ENCODE data around the gene CFTR.
"Not testable (repeated sequence)": the region's sequence is repeated elsewhere in the genome, so short reads cannot be mapped to it uniquely, and the experiment has no call there.

The CFTR gene

DNA sequence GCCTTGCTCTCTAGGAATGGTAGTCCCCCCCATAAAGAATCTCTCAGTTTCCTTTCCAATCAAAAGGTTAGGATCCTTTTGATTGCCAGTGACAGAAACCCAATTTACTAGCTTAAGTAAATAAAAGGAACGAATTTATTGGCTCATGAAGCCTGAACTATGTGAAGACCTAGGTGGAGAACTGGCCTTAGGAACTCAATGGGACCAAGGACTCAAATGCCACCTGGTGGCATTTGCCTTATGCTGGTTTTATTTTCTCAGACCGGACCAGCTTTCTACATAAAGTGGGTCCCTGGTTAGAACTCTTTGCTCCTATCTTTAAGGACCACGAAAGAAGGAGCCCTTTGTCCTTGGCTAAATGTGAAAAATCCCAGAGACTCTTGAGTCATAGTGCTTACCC lies 25.4 kb downstream of the CFTR start:
- DNase-seq, result no peak

DNA sequence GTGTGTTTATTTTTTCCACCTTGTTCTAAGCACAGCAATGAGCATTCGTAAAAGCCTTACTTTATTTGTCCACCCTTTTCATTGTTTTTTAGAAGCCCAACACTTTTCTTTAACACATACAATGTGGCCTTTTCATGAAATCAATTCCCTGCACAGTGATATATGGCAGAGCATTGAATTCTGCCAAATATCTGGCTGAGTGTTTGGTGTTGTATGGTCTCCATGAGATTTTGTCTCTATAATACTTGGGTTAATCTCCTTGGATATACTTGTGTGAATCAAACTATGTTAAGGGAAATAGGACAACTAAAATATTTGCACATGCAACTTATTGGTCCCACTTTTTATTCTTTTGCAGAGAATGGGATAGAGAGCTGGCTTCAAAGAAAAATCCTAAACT lies 28.9 kb downstream of the CFTR start:
- no peak for DNase-seq

DNA sequence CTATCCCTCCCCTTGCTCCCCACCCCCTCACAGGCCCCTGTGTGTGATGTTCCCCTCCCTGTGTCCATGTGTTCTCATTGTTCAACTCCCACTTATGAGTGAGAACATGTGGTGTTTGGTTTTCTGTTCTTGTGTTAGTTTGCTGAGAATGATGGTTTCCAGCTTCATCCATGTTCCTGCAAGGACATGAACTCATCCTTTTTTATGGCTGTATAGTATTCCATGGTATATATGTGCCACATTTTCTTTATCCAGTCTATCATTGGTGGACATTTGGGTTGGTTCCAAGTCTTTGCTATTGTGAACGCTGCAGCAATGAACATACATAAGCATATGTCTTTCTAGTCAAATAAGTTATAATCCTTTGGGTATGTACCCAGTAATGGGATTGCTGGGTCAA lies 37.4 kb downstream of the CFTR start:
- DNase-seq, result not testable (repeated sequence)

DNA sequence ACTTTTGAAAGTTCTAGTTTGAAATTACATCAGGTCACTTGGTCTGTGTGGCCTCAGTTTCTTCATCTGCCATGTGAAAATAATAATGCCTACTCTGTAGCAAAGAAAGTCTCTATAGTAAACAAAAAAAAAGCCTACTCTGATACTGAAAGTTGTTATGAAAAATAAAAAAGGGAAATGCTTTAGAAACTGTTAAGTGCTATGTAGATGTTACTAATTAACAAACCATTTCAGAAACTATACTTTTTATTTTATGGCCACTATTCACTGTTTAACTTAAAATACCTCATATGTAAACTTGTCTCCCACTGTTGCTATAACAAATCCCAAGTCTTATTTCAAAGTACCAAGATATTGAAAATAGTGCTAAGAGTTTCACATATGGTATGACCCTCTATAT lies 50.6 kb downstream of the CFTR start:
- DNase-seq, result no peak

DNA sequence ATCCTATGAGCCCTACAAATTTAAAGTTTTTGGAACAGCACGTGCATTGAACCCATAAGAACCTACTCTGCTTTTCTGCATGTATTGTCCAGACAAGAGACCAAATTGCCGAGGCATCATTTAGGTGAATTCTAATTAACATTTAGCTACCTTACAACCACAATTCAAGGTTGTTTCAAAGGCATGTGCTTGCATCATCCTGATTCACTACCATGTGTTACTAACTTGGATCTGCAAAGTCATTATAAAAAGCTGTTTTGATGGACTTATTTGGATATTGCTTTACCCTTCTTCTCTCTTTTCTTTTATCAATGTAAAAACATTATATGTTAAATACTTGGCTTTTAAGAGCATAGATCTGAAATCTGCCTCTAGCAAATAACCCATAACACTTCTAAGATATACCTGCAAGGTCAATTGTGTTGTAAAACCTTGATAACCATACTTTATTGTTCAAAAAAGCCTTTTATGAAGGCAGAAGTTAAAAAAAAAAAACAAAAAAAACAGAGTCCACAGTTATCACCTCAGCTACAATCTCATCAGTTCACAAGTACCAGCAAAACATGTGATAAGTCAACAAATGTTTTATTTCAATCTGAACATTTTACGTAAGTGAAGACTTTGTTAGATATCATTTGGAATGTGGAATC lies 51.9 kb downstream of the CFTR start:
- no peak for DNase-seq

DNA sequence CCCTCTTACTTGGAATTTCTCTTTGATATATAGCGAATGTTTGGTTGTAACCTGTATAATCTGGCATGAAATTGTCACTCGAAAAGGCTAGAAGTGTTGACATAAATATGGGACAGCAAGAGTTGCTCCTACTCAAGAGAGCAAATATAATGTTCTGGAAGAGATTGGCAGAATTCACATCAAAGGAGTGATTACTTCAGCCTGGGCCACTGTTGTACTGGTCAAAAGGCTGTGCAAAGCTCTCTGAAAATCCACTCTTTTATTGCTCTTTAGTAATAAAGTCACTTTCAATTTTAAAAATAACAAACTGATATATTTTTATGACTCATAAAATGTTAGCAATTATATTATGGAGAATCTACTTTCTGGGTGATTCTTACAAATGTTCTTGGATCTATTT lies 58.2 kb downstream of the CFTR start:
- DNase-seq, result no peak

DNA sequence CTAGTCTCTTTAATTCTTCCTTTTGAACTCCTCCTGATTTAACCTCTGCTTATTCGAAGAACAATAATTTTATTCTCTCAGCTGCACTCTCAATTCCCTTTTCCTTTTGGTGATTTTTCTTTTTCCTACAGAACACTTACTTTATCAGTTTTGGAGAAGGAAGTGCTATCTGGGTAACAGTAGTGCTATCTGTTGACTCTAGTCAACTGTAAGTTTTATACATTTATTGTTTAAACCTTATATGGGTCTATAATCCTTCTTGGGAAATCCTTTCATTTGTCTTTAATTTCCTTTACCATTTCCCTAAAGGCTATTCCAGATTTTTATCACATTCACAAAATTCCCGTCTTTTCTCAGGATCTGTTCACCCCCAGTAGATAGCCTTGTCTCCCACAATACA lies 64.2 kb downstream of the CFTR start:
- no peak for DNase-seq

DNA sequence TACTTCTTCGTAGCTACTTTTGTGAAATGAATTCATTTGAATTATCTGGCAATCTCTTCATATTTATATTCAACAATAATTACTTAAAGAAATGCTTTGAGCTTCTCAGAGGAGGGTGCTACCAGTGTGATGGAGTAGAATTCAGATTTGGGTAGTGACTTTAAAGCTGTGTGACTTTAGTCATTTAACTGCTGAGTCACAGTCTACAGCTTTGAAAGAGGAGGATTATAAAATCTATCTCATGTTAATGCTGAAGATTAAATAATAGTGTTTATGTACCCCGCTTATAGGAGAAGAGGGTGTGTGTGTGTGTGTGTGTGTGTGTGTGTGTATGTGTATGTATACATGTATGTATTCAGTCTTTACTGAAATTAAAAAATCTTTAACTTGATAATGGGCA lies 68.2 kb downstream of the CFTR start:
- DNase-seq, result no peak

DNA sequence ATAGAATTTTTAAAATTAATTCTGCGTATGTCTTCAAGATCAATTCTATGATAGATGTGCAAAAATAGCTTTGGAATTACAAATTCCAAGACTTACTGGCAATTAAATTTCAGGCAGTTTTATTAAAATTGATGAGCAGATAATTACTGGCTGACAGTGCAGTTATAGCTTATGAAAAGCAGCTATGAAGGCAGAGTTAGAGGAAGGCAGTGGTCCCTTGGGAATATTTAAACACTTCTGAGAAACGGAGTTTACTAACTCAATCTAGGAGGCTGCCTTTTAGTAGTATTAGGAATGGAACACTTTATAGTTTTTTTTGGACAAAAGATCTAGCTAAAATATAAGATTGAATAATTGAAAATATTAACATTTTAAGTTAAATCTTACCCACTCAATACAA lies 70.8 kb downstream of the CFTR start:
- DNase-seq, result no peak

DNA sequence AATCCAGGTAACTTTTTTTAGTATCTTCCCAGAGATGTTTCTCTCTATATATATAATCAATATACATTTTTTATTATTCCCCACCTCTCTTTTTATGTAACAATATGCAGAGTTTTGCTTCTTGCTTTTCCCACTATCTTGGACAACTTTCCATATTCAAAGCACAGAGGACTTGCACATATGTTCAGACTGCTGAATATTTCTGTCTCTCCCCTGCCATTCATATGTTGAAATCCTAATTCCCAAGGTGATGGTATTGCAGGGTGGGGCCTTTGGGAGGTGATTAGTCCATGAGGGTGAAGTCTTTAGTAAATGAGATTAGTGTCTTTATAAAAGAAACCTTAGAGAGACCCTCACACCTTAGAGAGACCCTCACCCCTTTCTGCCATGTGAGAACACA lies 72.8 kb downstream of the CFTR start:
- DNase-seq, result no peak

DNA sequence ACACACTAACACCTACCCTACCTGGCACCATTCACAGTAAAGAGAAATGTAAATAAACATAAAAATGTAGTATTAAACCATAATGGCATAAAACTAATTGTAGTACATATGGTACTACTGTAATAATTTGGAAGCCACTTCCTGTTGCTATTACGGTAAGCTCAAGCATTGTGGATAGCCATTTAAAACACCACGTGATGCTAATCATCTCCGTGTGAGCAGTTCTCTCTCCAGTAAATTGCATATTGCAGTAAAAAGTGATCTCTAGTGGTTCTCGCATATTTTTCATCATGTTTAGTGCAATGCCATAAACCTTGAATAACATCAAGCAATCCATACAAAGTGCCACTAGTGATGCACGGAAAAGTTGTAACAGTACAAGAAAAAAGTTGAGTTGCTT lies 75.4 kb downstream of the CFTR start:
- no peak for DNase-seq

DNA sequence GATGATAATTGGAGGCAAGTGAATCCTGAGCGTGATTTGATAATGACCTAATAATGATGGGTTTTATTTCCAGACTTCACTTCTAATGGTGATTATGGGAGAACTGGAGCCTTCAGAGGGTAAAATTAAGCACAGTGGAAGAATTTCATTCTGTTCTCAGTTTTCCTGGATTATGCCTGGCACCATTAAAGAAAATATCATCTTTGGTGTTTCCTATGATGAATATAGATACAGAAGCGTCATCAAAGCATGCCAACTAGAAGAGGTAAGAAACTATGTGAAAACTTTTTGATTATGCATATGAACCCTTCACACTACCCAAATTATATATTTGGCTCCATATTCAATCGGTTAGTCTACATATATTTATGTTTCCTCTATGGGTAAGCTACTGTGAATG lies 79.6 kb downstream of the CFTR start:
- no peak for DNase-seq

DNA sequence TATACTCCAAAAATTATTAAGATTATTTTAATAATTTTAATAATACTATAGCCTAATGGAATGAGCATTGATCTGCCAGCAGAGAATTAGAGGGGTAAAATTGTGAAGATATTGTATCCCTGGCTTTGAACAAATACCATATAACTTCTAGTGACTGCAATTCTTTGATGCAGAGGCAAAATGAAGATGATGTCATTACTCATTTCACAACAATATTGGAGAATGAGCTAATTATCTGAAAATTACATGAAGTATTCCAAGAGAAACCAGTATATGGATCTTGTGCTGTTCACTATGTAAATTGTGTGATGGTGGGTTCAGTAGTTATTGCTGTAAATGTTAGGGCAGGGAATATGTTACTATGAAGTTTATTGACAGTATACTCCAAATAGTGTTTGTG lies 80.2 kb downstream of the CFTR start:
- DNase-seq, result no peak

DNA sequence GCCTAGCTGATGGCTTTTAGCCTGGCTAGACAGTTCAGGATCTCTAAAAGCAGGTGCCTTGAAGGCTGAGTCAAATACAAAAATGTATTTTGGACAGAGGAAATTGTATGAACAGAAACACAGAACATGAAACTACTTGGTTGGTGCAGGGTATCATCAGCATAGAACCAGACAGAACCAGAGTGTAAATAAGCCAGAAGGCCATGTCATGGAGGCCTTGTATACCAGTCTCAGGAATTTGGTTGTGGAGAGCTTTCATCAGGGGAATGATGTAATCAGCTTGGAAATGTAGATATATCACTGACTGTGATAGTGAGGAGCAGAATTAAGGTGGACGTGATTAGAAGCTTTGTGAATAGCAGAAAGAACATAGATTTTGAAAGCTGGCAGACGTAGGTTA lies 82.9 kb downstream of the CFTR start:
- DNase-seq, result no peak

DNA sequence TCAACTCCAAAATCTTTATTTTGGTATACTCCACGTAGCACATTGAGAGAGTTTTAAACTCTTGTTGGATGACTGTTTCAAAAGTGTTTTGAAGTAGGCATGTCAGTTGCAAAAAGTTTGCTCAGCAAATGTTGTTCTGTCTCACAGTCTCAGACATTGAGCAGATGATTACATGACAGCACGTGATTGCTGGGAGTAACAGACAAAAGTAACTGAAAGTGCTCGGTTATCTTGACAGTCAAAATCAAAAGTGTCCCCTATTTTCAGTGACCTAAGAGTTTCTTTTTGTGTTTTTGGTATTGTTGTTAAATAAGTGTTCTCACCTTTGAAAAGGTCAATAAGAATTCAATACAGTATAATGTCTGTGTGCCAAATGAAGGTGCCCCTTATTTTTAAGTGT lies 84.3 kb downstream of the CFTR start:
- DNase-seq, result no peak

DNA sequence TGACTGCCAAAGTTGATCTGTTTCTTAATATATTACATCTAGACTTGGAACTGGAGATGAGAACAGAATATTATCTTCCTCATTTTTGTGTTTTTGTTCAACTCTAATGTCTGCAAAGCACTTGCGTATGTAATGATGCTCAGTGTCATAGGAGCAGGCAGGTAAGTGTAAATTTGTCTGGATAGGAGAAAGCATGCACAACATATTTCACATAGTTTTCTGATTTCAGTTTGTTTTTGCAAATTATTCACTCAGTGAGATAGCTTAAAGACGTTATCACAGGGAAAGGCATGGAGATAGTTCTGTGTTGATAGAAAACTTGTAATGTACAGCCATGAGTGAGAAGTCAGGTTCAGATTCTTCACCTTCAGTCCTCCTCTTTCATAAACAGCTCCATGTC lies 84.8 kb downstream of the CFTR start:
- no peak for DNase-seq

DNA sequence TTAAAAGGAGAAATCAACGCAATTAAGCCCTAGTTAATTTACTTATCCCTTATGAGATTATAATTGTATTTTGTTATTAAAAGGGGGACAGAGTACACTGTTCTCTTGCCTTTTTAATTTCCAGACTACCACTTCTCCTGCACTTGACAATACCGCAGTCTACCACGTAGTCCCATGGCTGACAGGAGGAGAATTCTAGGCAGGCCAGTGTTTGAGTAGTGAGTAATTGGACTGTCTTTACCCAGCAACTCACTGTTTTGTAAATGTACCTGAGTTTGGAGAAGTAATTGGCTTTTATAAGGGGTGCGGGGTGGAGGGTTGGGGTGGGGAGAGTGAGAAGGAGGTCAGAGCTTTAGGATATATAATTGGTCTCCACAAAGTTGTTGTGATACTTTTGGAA lies 85.4 kb downstream of the CFTR start:
- no peak for DNase-seq

DNA sequence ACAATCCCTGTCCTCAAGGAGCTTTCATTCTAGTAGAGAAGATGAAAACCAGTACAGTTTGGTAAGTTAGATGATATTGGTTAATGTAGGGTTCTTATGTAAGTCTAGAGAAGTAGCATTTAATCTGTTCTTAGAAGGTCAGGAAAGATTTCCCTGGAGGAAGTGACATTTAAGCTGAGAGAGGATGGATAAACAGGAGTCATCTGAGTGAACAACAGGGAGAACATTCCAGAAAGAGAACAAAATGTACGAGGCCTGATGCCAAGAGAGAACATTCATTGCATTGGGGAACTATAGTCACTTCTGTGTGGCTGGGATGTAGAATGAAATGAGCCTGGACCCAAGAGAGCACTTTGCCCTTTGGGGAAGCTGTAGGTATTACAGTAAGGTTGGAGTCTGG lies 88.0 kb downstream of the CFTR start:
- no peak for DNase-seq

DNA sequence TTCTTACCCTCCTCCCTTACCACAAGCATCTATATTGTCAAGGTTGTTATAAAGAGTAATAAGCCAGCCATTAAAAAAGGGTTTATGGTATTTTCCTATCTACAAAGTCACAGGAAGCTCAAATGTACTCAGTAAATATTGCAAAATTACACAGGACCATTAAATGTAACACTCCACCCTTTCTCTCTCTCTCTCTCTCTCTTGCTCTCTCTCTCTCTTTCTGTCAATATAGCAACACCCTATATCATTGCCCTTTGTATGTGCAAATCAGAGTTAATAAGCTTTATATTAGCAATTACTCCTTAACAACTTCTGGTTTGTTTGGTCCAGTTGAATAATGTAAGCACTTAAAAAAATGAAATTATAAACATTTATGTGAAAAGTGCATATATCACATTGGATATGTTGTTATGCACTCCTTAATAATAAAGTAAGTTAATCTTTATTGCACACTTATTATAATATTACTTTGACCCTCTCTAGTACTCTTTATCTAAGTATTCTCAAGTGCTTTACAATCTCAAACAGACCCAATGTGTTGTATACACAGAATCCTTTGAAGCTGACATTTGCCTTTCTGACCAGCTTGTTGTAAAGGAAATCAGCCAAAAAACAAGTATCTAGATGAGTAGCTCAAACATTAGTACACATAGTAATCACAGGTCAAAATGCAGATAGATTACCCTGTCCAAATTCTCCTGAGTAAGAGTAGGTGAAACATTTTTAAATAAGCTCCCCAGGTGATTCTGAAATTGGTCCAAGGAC lies 93.2 kb downstream of the CFTR start:
- no peak for DNase-seq

DNA sequence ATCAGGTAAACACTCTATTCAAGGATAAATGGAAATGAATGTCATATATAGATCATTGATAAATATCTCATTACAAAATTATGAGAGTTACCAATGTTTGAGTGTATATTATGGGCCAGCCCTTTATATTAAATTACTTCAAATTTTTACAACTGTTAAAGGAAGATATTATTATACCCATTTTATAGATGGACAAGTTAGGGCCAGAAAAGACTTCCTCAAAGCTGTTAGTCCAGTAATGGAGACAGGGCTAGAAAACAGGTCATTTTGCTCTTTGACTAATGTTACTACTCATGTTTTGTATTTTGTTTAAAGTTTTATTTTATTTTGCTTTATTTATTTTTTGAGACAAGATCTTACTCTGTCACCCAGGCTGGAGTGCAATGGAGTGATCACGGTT lies 101.6 kb downstream of the CFTR start:
- DNase-seq, result no peak

DNA sequence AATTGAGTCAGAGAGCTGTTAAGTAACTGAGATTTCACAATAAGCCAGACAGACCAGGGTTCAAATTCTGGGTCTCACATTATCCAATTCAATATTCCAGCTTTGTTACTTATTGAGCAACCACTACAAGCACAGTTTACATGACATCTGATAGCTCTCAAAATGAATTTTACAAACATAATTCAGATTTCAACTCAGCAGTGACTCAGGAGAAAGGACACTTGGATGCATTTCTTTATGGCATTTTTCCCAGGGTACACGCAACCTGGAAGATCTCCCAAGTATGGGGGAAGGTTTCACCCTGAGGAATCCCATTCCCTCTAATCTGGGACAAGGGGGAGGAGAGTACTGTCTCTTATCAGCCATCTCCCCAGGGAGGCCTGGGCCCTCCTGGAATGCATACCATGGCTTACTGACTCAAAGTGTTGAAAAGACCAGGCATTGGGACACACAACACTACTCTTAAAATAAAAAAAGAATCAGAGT lies 102.4 kb downstream of the CFTR start:
- no peak for DNase-seq

DNA sequence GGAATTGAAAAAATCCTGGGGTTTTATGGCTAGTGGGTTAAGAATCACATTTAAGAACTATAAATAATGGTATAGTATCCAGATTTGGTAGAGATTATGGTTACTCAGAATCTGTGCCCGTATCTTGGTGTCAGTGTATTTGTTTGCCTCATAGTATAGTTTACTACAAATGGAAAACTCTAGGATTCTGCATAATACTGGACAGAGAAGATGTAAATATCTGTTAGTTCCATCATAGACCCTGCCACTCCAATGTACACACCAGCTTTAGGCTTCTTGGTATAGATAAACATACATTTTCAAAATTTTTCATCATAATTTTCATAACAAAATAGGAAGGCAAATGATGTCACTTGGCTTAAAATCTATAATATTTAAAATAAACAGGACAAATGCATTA lies 108.1 kb downstream of the CFTR start:
- no peak for DNase-seq

DNA sequence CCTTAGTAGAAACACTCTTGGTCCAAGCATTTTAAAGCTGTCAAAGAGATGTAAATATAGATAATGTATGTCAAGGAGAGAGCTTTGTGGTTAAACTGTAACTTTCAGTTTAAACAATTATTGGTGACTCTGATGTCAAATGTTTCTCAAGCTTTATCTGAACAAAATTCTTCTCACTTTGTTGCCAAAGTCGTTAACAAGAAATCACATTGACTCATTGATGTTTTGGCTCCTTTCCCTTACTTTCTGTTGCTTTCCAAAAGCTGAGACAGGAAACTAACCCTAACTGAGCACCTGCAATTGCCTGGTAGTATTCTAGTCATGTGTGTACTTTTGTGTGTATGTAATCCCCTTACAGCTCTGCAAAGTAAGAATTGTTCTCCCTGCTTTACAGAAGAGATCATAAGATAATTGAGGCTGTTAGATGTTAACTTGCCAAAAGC lies 108.5 kb downstream of the CFTR start:
- DNase-seq, result no peak

DNA sequence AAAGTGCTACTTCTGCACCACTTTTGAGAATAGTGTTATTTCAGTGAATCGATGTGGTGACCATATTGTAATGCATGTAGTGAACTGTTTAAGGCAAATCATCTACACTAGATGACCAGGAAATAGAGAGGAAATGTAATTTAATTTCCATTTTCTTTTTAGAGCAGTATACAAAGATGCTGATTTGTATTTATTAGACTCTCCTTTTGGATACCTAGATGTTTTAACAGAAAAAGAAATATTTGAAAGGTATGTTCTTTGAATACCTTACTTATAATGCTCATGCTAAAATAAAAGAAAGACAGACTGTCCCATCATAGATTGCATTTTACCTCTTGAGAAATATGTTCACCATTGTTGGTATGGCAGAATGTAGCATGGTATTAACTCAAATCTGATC lies 110.4 kb downstream of the CFTR start:
- DNase-seq, result no peak

All from activated T-cell treated with anti-CD3 and anti-CD28 coated beads, Interleukin-2, amount 50 U/mL, for 1 hour (primary cell).